ENCODE measurements around the gene UROS.
A peak's percentile ranks its signal among the peaks of the same experiment; 100 is the strongest.

UROS gene

DNA sequence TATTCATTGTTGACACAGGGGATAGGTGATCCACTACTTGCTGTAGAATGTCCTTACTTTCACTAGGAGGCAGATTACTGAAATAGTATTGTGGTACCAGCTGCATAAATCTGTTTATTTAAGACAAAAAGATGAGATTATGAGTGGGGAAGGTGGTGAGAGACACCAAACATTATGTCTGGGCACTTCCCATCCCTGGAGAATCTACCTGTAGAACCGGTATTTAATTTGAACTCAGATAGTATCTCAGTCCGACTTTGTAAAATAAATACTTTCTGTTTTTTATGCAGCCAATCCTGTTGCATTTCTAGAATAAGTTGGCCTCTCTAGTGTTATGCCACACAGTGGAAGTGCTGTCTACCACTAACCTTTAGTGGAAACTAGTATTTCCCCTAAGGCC lies 13.7 kb upstream of the UROS start:
- DNase-seq (ENCODE audit: low read depth): no peak

DNA sequence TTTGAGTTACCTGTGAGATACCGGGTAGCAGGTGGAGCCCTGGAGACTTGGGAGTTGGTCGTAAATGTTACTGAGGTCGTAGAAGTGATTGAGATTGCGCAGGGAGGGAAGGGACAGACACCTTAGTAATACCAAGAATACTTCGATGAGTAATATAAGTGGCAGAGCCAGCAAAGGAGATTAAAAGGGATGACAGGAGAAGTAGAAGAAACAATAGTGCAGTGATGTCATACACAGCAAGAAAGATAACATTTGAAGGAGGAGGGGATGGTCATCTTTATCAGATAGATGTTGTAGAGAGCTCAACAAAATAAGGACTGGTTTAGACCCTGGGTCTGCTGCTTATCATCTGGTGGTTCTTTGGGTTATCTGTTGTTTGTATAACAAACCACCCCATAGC lies 5.3 kb upstream of the UROS start:
- no peak for DNase-seq (ENCODE audit: low read depth)

DNA sequence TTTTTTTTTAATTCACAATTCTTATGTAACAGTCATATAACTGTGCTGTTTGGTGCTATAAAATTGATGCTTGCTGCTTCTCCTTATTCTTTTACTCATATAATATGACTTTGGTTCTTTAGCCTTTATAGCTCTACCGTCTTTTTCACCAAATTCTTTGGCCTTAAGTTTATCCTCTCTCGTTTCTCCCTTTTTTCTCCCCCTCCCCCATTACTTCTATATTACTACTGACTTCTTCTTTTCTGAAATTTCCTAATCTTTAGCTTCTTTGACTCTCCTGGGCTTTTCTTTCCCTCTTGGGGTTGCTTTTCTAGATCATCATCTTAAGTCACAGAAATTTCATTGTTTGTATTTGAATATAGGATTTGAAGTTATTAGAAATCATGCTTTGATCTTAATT lies 4.1 kb upstream of the UROS start:
- DNase-seq (ENCODE audit: low read depth): no peak

DNA sequence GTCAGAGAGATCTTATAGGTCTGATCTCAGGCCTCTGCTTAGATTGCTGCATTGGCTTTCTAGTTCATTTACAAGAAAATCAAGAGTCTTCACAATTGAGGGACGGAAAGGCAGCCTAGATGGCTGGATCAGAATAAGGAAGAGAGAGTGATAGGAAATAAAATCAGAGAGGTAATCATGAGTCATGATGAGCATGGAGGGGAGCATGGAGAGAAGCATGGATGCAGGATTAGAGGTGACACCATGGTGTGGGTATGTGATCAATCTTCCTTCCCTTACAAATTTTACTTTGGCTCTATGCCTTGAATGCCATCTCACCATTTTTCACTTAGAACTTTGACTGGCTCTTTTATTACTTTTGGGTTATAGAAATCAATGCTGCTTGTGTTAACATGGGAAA lies 1.7 kb upstream of the UROS start:
- peak; percentile 15 for DNase-seq (ENCODE audit: low read depth)

DNA sequence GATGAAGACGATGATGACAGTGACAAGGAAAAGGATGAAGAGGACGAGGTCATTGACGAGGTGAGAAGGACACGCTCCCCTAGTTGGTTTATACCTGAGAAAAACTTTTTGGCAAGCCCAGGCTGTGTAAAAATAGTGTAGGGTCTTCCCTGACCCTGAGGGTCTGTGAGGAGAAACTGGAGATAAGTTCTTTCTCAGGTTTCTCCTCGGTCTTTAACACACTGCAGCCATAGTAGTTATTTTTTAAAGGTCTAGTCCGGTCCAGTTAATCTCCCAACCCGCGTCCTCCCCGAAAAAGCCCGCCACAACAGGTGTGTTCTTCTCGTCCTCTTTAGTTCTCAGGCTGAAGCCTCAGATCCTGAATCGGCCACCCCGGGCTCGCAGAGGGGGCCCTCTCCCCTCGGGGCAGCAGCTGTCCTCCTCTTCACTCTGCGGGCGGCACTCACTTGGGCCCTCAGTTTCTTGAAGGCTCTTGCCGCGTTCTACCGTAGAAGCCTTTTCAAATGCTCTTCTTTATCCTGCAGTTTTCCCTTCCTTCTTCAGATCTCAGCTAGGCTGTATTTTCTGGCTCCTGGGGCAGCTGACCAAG lies 699 bp upstream of the UROS start:
- DNase-seq (ENCODE audit: low read depth): no peak

DNA sequence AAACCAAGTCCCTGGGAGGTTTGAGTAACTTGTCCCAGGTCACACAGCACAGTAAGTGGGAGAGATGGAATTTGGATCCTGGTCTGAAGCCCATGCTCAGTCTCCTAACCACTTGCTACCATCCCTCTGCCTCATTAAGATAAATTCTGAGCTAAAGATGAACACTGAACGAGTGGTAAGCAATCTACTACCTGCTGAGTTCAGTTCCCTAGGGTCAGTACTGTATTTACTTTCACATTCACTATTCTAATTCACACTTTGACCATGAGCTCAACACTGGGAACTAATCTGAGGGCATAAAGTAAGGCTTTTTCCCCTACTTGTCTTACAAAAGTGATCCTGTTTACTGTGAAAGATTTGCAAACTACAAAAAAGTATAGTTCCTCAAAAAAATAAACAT lies 2.4 kb downstream of the UROS start:
- no peak for DNase-seq (ENCODE audit: low read depth)

DNA sequence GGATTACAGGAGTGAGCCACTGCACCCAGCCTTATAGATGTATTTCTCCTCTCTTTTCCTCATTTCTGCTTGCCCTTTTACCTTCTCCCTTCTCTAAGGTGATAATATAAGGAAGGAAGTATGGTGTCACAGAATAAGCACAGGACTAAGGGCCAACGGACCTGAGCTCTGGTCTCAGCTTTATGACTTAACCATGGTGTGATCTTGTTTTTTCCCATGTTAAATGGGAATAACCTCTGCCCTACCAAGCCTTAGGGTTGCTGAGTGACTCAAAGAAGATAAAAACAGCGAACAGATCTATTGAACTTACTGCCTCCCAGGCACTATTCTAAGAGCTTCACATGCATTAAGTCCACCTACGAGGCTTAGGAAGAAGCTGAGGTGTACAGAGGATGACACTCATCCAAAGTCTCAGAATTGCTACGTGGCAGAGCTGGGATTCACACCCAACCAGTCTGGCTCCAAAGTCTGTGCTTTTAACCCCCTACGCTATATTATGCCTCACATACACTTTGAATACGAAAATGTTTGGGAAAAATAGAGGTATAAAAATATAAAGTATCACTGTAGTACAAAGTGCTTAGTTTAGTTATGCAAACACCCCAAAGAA lies 5.6 kb downstream of the UROS start:
- no peak for DNase-seq (ENCODE audit: low read depth)

DNA sequence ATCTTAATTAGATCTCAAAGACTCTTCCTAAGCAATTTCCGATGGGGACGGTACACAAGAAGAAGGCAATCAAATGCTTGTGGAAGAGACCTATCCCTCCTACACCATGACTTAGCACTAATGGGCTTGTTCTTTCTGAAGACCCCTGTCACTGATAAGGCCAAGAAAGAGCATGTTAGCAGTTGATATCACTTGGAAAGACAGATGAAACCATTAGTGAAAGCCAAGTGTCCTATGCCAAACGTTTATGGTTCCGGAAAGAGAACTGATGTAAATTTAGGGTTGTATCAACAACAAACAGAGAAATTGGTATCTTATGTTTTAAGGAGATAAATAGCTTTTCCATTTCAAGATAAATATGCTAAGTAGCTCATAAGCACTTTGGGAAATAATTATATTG lies 6.5 kb downstream of the UROS start:
- no peak for DNase-seq (ENCODE audit: low read depth)

DNA sequence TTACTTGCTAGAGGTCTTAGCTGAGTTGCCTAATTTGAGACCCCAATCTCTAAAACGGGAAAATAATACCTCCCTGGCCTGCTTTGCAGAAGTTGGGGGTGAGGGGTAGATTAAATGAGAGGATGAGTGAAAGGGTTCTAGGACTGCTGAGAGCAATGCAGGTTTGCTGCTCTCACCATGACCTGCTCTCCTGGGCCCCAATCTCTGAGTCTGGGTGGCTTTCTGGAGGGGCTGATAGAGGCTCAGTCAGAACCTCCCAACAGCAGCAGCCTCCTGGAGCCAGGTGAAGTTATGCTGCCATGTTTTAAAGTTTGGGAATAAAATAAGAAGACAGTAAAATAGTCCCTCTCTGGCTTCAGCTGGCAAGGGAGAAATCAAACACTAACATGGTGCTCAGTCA lies 7.3 kb downstream of the UROS start:
- DNase-seq (ENCODE audit: low read depth): no peak

DNA sequence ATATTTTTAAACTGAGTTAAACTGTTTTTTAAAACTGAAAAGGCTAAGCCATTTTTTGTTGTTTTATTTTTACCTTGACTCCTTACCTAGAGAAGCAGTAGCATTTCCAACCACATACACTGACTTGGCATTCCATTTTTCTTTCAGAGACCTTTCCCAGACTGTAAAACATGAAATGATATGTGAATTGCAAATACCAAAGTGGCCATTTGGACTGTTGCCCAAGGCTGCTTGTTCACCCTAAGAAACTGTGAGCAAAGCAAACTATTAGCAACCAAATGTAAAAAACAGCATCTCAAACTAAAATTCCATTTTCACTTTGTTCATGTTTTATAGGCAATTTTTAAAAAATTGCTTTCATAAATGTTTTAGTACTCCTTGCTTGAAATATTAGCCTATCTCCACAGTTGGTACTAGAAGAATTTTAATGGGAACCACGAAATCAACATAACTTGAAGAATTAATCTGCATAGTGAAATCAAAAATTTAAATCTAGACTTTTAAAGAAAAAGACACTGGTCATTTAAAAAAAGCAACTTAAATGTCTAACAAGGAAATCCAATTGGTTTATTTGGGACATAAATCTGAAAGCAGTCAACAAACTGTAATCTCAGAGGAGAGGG lies 10.8 kb downstream of the UROS start:
- peak; percentile 83 for DNase-seq (ENCODE audit: low read depth)

DNA sequence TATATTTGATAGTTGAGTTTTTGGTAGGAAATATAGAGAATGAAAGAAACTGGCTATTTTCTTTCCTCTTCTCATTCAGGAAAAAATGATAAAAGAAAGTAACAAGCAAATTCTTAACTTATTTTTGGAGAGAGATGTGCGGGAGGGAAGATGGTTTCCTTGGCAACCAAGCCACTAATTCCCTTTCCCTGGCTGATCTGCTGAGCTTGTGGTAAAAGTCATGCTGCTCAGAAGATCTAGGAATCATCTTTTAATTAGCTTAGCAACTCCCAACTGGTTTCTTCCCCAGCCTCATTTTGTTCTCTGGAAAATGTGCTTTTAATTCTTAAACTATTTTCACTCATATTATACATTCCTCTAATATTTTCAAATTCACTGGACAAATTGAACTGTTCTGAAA lies 11.8 kb downstream of the UROS start:
- DNase-seq (ENCODE audit: low read depth): peak; percentile 9

DNA sequence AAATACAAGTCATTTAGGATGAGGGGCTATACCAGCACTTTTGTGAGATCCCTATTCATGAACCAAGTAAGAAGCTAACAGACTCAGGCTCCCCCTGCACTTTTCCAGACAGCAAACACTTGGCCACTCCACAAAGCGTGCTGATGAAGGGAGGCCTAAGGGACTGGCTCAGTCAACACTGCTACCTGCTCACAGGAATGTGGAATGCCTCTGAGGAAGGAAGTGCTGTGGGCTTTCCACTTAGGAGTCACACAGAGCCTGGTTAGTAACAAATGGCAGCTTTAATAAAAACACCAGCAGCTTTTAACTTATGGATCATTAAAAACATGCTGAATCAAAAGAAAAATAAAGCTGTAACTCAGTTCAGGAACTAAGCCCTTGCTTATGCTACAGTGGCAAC lies 15.0 kb downstream of the UROS start:
- no peak for DNase-seq (ENCODE audit: low read depth)

DNA sequence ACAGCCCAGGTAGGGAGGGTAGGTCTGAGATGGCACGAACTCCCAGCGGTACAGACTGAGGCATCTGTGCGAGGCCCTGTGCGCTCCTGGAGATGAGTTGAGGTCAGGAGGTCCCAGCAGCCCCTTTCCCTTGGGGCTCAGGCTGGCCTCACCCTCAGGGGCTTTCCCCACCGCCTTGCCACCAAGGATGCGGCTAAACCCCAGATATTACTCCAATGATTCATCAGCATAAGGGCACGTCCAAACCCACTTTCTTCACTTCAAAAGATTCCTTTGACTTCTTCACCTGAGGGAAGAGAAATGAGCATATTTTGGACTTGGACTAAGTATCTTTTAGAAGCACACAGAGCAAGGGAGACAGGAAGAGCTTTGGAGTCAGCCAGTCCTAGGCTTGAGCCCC lies 20.3 kb downstream of the UROS start:
- DNase-seq (ENCODE audit: low read depth): no peak

DNA sequence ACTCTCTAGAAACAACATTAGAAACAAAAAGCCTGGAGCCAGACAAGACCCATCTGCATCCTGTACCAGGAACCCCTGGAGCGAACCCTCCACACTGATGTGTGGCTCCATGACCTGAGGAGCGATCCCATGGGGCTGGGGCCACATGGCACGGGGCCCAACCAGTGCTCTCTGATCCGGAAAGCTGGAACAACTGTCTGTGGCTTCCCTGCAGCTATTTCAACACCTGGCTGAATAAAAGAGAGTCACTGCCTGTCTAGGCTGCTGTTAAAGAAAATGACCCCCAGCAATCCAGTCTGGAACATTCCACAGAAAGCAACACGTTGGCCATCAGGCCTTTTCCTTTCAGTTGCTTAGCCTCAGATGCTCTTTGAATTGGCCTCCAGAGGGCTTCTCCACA lies 20.9 kb downstream of the UROS start:
- no peak for DNase-seq (ENCODE audit: low read depth)

DNA sequence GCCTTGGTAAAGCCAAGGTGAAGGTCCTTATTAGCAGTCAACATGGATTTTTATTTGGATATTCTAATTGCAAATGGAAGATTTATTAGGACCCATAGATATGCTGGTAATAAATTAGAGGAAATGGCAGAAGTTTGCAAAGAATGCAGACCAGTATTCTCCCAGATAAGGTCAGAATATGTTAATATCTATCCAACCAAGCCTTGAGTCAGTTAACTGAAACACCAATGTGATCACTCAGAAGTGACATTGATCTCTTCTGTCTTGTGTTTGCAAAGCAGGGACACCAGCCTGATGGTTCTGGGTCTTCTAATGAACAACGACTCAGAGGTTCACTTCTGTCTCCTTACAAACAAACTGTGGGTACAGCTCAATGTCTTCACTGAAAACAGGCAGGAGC lies 21.5 kb downstream of the UROS start:
- DNase-seq (ENCODE audit: low read depth): no peak

DNA sequence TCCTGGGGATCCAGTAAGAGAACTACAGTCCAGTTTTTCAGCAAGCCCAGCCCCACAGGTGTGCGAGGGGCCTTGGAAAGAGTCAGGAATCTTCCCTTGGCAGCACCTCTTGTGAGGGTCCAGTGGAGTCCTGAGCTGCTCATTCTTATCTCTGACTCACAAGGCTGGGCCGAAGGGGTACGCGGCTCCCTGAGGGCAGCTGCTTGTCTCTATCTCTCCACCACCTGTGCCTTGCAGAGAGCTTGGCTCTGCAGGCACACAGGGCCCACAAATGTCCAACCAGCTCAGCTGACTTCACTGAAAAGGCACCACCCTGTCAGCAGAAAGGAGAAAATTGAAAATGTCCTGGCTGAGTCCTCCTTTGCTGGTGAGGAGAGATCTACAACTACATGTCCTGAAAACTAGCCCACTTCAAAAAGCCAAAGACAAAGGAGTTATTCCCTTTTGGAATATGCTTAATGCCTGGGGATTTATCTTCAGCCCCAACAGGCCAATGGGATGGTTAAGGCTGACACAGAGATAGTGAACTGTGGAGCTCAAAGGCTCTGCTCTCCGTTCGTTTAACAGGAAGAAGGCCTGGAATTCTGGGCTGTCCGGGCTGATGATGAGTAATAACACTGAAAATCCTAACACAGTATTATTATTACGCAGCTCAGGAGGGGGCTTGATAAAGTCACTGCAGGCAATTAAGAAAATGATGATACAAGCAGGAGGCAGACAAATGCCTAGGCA lies 23.4 kb downstream of the UROS start:
- DNase-seq (ENCODE audit: low read depth): peak; percentile 48

DNA sequence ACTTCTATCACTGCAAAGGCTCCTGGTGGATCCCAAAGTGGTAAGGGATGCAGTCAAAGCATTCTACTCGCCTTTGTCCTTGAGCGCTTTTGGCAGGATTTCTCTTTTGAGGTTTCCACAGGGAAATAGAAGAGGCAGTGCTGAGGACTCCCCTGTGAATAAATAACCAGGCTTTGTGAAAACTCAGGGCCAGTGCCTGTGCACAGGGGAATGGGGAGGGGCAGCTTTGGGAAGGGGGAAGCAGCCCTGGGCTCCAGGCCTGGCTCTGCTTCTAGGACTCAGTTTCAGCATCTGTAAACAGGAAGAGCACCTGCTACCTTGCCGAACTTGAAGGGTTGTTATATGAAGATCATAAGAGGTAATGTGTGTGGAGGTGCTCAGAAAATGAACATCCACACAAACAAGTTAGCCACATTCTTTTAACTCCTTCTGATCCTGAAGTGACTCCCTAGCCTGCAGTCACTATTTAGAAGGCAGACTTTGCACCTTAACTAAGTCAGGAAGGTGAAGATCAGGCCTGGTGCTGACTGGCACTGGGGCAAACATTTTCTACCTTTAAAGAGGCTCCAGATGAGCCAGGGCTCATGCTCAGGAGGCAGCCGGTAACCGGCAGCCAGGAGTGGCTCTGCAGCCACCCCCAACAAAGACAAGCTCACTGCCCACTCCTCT lies 24.9 kb downstream of the UROS start:
- DNase-seq (ENCODE audit: low read depth): no peak

DNA sequence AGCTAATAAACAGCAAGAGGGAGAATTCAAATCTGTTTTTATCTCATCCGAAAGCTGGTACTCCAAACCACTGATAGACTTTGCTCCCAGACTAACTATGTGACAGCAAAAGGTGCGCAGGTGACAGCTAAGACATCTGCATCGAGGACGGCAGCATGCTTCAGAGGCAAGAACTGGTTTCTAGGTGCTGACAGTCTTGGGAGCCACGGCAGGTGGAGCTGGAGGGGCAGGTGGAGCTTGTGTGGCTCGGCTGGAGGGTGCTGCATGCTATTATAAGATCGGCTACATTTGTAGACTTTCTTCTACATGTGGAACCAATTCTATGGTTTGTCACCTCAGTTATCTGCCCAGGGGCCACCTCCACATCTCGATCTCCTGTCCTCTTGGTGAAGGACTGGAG lies 25.6 kb downstream of the UROS start:
- no peak for DNase-seq (ENCODE audit: low read depth)

DNA sequence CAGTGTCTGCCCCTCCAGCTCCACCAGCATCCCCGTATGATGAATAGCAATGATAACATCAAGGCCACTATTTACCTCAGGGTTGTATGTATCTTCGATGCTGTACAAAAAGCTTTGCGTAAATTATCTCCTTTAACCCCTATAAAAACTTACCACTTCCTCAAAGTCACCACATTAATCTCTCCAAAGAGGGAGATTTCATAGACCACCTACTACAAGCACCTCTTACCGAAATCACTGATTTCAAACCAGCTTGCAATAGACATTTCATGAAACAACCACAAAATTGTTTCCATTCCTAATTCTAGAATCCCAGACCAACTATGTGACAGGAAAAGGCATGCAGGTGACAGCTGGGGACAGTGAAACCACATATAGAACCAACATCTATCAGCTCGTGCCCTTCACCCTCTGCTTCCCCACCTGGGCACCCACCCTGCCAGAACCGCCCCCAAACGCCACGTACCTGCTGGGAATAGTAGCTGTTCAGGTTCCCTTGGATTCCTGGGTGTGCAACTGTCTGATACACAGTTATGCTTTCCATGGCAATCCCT lies 27.3 kb downstream of the UROS start:
- no peak for DNase-seq (ENCODE audit: low read depth)

DNA sequence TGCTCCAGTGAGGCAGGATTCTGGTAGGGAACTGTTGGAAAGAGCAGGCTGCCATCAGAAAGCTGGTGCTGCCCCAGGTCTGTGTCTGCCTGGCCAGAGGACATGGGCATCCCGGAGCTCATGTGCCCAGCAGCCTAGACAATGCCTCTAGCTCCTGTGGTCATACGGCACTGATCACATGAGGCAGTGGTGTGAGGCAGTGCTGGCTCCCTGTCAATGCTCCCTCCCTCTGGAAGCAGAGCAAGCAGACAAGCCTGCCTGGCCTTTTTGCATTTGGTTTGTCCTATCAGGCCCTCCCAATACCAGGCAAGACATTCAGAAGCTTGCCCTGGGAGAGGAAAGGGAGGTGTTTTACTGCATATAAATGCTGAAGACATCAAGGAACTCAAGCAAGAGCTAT lies 27.9 kb downstream of the UROS start:
- DNase-seq (ENCODE audit: low read depth): no peak

DNA sequence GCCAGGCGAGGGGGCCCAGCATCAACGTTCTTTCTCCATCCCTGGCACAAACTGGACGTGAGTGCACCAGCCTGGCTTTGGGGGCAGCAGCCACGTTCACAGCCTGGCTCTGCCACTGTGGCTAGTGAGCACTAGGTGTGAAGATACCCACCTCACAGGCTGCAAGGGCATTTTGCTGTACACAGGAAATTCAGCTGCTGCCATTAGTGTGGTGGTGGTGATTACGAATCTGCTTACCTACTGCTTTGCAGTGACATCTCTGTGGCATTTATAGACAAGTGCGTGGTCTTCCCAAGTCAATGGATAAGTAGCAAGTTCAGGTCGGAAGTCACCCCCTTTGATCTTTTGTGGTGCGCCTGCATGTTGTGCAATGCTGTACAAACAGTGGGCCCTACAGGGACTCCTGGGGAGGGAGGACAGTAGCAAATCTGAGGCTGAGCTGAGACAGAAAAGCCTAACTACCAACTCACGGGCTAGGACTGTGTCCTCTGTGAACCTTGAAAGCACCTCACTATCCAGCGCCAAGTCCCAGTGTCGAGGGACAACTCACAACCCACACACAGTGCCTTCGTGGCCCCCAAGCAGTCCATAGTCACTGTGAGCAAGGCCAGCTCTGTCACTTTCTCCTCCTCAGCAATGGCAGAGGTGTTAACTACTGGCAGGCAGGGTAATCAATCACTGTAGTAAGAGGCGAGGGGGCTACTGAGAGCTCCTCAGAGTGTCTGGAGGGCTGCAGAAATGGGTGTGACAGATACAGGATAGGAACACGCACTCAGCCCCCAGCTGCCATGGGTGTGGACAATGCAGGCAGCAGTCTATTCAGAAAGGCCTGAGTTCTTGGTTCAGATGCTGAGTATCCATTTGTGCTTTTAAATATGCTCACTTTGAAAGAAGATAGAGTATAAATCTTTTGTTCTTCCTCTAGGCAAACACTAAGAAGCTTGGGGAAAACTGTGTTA lies 30.4 kb downstream of the UROS start:
- no peak for DNase-seq (ENCODE audit: low read depth)

Data from amniotic epithelial cell (primary cell).